Stimulated activated CD4-positive, alpha-beta T cell treated with anti-CD3 and anti-CD28 coated beads, TNF-alpha, amount 100 ng/mL, for 4 hours (primary cell): ENCODE results near the gene SLC16A1.
A peak's percentile ranks its signal among the peaks of the same experiment; 100 is the strongest.
"Not testable (repeated sequence)": the region's sequence is repeated elsewhere in the genome, so short reads cannot be mapped to it uniquely, and the experiment has no call there.

ENCODE experiments used
- DNase-seq, 3 experiments: peaks; one replicate each; pipeline ENCODE4 v3.0.0-alpha.2; 2020; ENCODE audit warnings: low read depth in 3 of 3

SLC16A1 gene, protein sequence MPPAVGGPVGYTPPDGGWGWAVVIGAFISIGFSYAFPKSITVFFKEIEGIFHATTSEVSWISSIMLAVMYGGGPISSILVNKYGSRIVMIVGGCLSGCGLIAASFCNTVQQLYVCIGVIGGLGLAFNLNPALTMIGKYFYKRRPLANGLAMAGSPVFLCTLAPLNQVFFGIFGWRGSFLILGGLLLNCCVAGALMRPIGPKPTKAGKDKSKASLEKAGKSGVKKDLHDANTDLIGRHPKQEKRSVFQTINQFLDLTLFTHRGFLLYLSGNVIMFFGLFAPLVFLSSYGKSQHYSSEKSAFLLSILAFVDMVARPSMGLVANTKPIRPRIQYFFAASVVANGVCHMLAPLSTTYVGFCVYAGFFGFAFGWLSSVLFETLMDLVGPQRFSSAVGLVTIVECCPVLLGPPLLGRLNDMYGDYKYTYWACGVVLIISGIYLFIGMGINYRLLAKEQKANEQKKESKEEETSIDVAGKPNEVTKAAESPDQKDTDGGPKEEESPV

GRCh38 chr1:112955773-112956543, at the start of gene SLC16A1:
Gene SLC16A1 (minus strand): TSS chr1:112956196. CDS start chr1:112929308, 26,888 bp downstream.
- peak; percentile 84 to 92 (median 88) for DNase-seq

DNA sequence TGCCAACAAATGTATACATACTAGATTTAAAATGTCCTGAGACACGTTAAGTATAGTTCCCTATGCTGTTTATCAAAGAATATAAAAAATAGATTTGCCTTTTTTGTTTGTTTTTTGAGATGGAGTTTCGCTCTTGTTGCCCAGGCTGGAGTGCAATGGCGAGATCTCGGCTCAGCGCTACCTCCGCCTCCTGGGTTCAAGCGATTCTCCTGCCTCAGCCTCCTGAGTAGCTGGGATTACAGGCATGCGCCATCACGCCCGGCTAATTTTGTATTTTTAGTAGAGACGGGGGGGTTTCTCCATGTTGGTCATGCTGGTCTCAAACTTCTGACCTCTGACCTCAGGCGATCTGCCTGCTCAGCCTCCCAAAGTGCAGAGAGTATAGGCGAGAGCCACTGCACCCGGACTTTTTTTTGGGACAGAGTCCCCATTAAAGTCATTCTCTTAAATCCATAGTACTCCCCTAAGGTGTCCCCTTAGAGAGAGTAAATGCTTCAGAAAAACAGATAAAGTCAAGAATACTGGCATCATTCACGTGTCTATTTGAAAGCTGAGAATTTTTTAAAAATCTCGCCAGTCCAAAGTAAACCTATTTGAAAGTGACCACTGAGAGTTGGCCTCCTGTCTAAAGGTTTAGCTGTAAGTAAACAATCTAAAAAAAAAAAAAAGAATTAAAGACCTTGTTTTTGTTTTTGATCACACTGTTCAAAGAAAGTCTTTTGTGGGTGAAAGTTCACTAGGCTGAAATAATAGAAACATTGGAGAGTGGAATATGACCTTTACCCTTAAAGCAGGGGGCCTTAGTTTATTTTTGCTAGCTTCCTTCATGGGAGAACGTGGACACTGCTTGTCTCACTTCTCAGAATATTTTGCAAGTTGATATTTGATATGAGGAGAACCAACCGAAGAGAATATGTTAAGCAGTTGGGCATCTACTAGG, 48.0 kb upstream of the SLC16A1 start:
- no peak for DNase-seq

DNA sequence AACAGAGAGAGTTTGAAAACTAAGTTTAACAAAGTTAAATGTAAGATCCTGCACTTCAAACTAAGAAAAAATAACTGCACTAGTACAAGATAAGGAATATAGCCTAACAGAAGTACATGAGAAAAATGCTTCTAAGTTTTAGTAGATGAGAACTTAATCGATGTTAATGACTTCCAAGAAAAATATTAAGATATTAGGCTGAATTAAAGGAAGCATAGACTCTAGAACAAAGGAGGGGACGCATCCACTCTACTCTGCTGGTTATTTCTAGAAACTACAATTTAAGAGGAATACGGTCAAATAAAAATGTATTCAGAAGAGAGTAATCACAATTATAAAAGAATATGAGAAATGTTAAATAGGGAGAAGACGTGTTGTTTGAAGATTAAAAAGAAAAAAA, 46.3 kb upstream of the SLC16A1 start:
- no peak for DNase-seq

DNA sequence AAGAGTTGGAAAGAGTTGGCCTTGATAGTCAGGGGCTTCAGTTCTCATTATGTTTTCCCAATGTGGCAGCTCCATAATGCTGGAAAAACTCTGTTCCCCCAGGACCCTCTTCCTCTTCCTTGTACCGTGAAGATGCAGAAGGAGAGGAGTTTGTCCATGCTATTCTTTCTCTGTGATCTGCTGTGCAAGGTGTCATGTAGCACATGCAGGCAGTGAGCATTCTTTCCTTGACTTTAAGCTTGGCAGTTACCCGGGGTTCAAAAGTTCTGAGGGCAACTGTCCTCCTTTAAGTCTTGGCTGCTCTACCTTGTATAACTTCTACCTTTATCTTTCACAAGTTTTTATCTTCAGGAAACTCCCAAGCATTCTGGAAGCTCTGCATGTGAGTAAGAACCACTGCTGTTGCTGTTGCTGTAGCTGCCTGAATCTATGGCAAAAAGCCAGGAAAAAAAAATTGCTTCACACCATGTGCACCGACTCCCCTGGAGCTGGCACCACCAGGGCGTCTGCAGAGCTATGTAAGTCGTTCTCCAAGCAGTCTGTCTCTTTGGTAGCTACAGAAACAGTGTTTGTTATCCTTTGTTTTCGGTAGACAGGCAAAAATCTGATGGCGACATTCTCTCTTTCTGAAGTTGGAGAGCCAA, 42.7 kb upstream of the SLC16A1 start:
- no peak for DNase-seq

DNA sequence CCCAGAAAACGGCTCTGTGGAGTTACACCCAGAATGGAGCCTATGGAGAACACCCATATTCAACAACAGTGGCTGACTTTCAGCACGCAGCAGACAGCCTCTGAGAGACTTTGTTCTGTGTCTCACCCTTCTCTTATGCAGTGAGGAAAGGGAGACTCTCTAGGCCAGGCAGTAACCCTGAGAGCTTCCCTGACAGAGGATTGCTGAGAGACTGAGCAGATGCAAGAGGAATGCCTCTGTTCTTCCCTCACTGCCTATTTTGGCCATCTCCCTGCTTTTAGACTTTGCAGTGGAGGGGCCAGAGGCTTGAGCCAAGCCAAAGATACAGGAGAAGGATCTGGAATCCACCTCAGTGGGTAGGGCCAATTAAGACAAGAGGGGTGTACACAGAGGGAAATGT, 41.8 kb upstream of the SLC16A1 start:
- DNase-seq: no peak

DNA sequence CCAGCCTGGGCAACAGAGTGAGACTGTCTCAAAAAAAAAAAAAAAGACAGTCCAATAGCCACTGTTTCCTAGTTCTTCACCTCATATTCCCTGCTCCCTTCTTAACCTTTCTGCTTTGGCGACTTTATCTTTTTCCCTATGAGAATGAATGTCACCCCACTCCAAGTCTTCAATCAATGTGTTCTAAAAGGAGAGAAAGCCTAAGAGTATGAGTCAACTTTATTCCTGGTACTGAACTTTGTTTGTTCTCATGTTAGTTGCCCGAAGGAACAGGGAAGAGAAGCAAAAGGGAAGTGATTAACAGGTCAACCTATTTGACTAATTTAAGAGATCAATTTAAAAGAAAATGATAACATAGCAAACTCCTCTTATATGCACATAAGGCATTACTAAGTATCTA, 39.9 kb upstream of the SLC16A1 start:
- no peak for DNase-seq

DNA sequence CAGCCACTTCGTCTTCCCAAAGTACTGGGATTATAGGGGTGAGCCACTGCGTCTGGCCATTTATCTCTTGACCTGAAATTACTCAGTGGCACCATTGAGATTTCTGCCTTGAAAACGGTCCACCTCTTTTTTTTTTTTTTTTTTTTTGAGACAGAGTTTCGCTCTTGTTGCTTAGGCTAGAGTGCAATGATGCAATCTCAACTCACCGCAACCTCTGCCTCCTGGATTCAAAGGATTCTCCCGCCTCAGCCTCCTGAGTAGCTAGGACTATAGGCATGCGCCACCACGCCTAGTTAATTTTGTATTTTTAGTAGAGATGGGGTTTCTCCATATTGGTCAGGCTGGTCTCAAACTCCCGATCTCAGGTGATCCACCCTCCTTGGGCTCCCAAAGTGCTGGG, 39.0 kb upstream of the SLC16A1 start:
- not testable (repeated sequence) for DNase-seq

- DNase-seq: no peak
These were observed 36.8 kb upstream of the SLC16A1 start for GRCh38 chr1:112992780-112993179.

DNA sequence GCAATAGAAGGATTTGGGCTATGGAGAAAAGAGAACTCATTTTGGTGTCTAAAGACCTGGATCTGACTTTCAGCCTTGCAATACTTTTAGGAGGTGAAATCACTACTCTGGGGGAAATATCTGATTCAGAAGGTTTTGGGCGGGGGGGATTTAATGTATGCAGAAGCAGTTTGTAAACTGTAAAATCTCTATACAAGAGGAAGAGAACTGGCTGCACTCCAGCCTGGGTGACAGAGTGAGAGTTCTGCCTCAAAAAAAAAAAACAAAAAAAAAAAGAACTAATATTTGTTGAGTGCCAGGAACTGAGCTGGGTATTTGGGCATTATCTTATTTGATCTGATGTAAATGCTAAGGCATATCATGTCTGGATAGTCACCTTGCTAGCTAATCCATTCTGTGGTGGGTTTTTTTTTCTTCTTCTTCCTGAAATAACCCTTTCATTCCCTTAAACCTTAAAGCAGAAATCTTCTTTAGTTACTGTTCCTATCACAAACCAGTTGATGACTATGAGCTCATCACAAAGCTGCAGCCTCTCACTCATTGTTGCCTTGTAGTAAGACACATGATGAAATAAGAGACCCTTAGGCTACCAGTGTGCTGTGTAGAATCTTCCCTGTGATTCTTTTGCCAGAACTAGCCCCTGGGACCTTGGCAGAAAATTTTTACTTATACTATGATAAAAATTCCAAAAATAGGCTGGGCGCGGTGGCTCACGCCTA, 35.6 kb upstream of the SLC16A1 start:
- no peak for DNase-seq

- DNase-seq: no peak
These were observed 34.3 kb upstream of the SLC16A1 start for GRCh38 chr1:112990271-112990670.

DNA sequence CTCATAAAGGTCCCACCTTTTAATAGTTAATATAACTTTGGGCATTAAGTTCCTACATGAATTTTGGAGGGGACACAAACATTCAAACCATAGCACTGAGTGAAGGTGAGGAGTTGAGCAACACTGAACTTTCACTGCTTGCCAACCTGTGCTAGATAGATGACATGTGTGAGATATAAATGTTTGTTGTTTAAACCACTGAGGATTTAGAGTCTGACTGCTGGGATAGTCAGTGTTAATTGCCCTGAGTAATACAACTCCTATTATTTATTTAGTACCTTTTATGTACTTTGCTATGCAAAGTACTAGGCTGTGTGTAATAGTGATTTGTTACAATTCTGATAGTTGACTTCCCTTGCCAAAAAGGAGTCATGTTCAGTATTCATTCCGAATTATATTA, 32.4 kb upstream of the SLC16A1 start:
- no peak for DNase-seq

DNA sequence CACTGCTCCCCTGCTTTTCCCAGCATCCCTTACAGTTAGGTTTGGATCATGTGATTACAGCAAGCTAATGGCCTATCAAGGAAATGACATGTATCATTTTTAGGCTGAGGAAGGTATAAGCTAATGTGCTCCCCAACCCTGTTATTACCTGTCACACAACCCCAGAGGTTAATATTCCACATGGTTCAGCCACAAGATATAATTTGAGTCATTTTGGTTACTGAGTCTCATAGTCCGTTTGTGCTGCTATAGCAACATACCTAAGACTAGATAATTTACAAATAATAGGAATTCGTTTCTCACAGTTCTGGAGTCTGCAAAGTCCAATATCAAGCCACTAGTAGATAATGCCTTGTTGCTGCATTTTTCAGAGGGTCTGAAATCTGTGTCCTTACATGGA, 29.1 kb upstream of the SLC16A1 start:
- no peak for DNase-seq

DNA sequence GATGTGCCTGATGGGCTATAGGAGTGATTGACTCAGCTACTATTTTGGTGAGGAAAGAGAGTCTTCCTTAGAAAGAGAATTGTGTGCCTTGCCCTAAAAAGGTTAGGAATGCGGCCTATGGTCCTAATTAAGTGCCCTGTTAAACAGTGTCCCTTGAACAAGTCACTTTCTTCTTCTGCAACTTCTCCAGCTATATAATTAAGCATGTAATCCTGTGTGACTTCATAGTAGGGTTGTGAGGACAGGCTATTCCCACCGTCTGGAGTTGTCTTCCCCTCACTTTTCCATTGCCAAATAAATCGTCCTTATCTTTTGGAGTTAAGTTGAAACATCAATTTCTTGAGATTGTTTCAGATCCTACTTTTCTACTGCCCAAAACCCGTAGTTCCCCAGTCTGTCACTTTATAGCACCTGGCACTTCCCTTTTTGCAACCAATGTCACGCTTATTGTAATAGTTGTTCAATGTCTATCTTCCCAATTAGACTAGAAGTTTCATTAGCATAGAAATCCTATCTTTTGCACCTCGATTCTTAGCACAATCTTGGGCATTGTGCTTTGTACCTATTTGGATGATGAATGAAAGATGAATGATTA, 27.6 kb upstream of the SLC16A1 start:
- no peak for DNase-seq

DNA sequence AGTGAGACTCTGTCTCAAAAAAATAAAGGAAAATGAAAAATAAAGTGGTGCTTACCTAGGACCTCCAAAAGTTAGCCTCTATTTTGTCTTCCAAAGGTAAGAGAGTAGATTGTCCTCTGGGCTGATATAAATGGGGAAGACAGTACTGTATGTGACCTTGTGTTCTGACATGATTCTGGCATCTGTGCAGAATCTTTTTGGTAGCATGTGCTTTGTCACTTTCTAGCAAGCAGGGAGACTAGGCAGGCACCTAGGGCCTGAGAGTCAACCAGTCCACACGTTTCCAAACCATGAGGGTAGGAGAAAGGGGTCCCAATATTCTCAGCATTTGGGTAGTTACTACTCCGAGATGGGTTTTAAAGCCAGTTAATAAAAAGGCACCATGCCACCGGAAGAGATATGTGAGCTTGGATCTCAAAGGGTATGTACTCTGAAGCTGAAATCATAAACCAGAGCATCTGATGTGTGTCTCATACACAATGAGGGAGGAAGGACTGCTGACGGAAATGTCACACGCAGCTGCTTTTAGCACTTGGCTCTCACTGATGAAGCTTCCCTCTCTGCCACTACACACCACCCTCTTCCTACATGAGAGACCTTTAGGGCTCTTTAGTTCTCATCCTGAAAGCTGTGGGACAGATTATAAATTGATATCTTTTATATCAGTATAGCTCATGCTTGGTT, 27.0 kb upstream of the SLC16A1 start:
- DNase-seq: no peak

DNA sequence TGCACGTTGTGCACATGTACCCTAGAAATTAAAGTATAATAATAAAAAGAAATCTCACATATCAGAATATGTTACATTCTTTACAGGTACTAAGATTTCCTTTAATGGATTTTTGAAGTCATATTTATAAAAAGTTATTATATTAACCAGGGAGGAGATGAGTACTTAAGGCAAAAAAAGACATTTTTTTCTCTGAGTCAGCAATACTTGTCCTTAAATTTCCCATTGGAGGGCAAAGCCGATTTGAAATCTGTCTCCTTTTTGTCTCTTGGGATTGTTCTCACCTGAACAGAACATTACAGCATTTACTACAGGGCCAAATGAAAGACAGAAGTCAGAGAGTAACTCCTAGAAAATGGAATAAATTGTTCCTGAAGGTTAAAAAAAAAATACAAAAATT, 26.3 kb upstream of the SLC16A1 start:
- no peak for DNase-seq

GRCh38 chr1:112981834-112982233, 25.8 kb upstream of the SLC16A1 start:
- DNase-seq: not testable (repeated sequence)

GRCh38 chr1:112981426-112981825, 25.4 kb upstream of the SLC16A1 start:
- no peak for DNase-seq

DNA sequence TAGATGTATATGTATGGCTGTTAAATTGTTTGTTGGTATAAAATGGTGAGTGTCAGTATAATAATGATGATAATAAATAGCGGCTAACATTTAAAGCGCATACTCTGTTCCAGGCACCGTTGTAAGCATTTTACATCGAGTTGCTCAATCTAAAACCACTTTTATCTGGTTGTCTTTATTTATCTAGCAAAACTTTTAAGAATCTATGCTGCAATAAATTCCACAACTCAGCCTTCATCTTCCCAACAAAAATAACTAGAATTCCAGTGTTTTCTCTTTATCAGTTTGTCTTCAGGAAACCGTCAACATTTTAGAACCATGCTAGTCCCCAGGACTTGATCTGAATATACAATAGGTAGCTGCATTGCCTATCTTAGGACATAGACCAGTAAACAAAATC, 19.3 kb upstream of the SLC16A1 start:
- DNase-seq: no peak

DNA sequence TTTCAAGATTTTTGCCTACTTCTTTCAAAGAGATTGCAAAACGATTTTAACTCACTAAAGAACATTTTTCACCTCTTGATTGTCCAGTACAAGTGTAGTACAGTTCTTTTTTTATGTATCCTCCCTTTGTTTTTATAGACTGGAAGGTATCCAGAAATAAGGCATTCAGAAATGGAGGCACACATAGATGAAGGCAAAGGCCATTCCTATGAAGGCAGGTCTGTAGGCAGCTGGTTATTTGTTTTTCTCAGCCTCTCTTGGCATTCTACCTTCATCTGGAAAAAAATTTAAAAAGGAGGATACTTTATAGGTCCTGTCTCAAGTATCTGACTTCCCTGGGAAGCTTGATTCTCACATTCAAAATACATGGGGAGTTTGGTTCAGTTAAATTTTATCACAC, 18.6 kb upstream of the SLC16A1 start:
- DNase-seq: no peak

GRCh38 chr1:112973788-112974187, 17.8 kb upstream of the SLC16A1 start:
- no peak for DNase-seq
